HG03575 (cell line): ENCODE results near the gene S100A5.

ENCODE experiments used
- ATAC-seq: cut with Tn5 transposase; IDR thresholded peaks from one replicate; pipeline ENCODE4 v1.9.1; 2021; ENCODE audit not compliant: unreplicated experiment, insufficient number of reproducible peaks, low FRiP score; ENCODE audit errors: extremely low read depth

S100A5 gene

GRCh38 chr1:153515504-153516394, 25.0 kb downstream of the S100A5 start:
- ATAC-seq, result no peak

DNA sequence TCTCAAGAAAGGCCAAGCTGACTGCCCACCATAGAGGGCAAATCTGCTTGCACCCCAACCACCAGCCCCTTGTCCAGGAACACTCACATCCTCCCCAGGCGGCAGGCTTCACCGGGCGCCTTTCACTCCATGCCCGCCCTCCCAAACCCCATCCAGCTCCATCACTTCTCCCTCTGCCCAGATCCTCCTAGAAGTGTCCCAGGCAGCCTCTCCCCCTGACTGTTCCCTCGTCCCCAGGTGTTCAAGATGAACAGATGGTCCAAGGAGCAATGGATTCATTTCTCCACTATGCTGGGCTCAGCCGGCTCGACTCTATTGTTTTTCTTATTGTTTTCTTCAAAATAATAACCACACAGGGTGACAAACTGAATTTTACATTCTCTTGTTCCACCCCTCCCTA, 27.1 kb downstream of the S100A5 start:
- ATAC-seq, result no peak

- ATAC-seq, result no peak
These were observed 27.7 kb downstream of the S100A5 start for GRCh38 chr1:153513023-153513422.

- ATAC-seq, result no peak
These were observed 29.7 kb downstream of the S100A5 start for GRCh38 chr1:153510984-153511410.

DNA sequence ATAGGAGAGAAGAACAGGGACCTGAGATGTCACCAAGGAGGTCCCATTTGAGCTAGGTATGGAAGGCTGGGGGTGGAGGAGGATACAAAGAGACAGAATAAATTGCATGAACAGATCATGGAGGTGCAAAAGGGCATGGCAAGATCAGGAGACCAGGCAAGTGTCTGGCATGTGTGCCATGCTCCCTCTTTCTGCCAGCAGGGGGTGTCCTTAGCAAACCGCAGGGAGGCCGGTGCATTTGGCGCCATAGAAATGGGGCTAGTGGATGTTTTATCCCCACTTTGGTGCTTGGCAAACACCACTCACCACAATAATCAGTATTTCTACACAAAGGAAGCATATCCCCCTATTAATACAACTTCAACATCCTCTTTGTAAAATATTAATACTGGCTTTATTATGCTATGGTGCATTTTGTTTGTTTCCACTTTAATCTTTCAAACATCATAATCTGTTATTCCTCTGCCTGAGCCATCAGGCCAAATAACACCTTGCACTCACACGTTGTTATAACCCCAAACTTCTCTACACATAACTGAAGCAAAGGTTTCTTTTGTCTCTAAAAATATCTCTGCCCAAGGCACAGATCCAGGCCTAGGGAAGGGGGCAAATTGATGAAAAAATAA, 30.9 kb downstream of the S100A5 start:
- no peak for ATAC-seq

DNA sequence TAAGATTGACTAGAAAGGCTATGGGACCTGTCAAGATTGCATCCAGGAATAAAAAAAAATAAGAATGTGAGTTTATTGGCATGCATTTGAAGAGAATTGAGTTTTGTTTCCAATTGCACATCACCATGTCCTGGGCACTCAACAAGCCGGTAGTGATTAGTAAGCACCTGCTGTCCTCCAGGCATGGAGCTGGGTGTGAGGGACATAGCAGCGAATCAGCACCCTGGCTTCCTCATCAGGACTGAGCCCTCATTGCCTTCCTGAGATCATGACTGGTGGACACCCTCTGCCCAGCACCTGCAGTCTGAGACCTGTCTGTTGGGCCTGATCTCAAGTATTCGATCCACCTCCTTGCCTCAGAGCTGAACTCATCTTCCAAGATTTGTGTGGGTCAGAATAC, 31.7 kb downstream of the S100A5 start:
- ATAC-seq, result no peak

DNA sequence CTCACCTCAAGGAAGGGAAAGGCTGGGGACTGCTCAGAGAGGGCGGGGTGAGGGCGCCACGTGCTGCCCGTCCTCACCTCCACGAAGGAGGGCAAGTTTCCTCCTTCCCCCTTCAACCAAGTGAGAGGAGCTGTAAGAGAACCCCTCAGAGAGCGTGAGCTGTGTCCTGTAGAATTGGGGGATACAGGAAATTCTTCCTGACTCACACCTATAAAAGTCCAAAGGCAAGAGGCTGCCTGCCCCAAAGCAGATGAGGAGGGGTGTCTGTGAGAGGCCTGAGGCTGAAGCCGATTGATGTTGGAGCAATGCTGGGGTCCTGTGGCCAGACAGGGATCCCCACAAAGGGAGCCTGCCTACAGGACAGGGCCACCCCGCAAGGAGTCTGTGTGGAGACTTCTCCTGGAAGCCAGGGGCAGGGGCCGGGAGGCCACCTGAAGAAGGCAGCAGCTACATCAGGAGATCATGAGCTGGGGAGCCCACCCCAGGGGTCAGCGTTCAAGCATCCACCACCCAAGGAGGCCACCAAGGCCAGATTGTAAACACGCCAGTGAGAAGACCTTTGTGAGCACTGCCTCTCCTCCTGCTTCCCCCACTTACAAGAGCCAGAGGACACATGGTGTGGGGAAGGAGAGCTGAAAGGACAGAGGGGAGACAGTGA, 32.7 kb downstream of the S100A5 start:
- no peak for ATAC-seq

DNA sequence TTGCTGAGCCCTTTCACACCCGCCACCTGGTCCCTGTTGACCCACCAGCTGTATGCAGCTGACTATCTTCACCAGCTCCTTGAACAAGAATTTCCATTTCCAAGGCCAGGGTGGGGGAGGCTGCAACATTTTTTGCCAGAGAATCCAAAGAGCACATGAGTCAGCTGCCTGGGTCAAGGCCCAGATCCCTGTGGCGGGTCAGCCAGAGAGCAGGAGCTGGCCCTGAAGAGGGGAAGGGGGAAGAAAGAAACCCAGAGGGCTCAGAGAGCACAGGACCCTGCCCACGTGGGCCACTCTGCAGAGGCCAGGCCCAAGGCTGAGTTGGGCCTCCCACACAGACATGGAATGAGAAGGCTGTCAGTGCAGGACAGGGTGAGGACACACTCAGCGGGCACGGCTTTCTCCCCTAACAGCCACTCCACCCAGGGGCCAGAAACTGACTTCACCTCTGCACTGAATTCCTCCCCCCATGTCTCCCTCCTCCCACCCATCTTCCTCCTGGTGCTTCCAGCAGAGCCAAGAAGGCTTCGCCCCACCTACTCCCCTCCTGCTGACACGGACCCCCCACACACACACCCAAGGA, 33.8 kb downstream of the S100A5 start:
- no peak for ATAC-seq

- no peak for ATAC-seq
These were observed 34.3 kb downstream of the S100A5 start for GRCh38 chr1:153506386-153506785.

DNA sequence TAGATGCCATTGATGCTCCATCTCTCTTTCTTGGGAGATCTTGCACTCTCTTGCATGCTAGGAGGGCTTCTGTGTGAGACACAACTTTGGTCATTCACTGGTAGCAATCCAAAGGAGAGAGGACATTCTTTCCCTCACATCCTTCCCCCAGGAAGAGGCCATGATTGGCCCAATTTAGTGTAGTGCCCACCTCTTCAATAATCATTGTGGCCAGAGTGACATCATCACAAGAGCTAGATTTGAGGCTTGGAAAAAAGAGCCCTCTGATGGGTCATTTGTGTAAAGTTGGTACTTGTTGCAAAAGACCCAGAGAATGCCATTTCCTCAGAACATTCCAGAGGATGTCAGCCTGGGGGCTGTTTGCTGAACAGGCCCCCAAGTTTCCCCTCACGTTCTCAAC, 35.2 kb downstream of the S100A5 start:
- no peak for ATAC-seq

GRCh38 chr1:153503766-153504165, 37.0 kb downstream of the S100A5 start:
- no peak for ATAC-seq

GRCh38 chr1:153498746-153499145, 42.0 kb downstream of the S100A5 start:
- ATAC-seq, result no peak

DNA sequence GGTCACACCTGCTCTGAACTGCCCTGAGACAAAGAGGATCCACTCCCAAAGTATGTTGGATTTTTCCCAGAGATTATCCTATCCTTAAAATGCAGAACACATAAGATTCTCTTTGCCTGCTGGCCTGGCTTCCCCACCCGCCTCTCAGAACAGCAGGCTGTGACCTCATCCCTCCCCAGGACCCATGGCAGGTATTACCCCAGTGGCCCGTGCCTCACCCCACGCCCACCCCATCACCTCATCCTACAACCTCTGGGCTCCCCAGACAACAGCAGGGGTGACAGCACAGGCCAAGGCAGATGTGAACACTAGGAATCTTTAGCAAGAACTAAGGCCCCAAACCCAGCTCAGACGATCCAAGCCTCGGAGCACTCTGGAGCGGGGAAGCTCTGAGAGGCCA, 45.2 kb downstream of the S100A5 start:
- no peak for ATAC-seq

DNA sequence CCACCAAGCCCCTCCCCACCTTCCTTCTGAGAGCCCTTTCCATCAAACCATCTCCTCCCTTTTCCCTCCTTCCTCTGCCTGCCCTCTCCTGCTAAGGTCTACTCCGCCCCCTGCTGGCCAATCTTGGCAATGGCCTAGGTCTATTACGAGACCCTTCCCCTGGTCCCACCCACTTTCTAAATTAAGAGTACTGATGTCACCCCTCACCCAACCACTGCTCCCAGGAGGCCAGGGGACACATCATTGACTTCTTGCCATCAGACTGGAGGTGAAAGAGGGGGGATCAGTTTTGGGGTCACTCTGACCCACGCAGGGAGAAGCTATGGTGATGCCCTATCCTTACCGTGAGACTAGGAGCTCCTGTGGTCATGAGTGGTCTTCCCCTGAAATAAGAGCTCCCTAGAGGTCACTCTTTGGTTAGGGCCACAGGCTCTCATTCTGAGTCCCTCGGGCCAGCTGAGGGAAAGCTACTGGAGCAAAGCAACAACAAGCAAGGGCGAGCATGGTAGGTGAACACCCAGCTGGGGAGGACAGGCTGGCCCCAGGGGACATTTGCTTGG, 45.7 kb downstream of the S100A5 start:
- ATAC-seq, result no peak

DNA sequence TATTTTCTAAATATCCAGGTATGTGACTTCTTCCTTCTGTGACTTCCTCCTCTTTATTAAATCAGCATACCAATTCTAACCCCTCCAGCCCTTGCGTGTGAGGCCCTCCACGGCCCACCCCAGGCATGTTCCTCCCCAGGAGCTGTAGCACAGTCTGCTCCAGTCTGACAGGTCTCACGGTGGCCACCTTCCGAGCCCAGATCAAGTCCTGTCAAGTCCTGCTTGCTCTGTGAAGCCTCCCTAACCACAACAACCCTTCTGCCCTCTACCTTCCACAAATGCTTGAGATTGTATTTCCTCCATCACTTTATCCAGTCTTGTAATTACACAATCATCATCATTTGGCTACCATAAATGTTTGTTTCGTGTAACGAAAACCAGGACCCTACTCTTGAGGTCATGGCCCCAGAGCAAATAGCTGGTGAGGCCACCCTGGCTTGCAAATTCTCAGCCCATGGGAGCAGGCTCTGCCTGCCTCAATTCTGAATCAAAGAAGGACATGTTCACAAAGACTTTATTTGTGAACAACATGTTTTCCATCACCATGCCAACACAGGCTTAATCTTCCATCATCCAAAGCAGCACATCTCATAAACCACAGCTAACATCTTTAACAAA, 47.3 kb downstream of the S100A5 start:
- no peak for ATAC-seq

DNA sequence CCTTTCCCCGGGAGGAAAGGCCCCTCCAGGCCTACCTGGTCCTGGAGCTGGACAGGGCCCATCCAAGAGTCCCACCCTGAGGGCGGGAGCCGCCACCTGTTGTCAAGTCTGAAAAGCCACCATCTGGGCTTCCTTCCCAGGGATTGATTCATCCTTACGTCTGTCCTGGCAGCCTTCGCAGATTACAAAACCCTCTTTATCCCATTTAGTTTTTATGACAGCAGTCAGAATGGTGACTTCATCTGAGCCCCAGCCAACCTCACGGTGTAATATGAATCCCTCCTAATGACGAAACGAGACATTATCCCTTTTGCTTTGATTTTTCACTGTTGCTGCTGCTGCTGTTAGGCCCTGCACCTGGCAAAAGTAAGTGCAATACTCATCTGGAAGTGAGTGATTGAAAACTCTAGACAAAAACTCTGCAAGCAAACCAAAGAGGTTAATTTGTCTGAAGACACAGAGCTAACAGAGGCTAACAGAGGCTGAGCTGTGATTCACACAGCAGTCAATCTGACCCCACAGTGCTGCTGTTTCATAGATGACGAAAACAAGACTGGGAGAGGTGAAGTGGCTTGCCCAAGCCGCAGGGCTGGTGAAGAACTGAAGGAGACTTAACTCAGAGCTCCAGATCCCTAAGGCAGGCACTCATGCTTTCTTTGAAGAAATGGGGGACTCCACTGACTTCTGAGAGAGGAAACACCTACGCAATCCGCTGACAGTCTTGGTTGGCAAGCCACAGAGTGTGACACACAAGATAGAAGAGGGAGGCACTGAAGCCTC, 50.3 kb downstream of the S100A5 start:
- no peak for ATAC-seq

GRCh38 chr1:153488731-153489130, 52.0 kb downstream of the S100A5 start:
- no peak for ATAC-seq

DNA sequence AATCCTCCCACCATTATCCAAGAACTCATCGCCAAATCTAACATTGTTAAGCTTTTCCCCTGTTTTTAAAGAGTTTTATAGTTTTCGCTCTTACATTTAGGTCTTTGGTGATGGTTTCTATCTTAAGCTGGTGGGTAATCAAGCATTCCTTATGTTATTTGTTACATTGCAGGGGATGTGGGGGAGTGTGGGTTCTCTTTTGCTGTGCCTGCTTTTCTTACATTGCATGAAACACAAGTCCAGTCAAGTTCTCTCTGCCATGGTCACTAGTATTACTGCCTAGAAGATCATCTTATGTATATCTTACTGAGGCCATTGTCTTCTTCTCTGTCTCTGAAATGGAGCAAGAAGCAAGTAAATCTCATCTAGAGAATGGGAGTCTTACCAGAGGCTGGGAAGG, 53.0 kb downstream of the S100A5 start:
- no peak for ATAC-seq
